Spleen (tissue), 13 donors: ENCODE data around the gene ARID3B. TPM values are rescaled to one million over a fixed set of nuclear protein-coding genes. Genes with fewer than 3 reads are reported as not detected.

Experiments
- DNase-seq: peaks from one replicate; pipeline ENCODE4 v3.0.0-alpha.2; 2020
- H3K27ac ChIP-seq, 8 donors: fragments of 200-600 bp; sonication (generic) in 7 of 8; 1 replicate in 4 of 8; 2 replicates in 4 of 8; pipeline versions ENCODE4 v1.5.0 to v1.8.0; 2016 to 2021; ENCODE audit warnings: inconsistent platforms in 4 of 8, mild to moderate bottlenecking in 4 of 8, moderate library complexity in 1 of 8
- H3K27me3 ChIP-seq, 7 donors: fragments of 200-600 bp; sonication (generic) in 6 of 7; replicated peaks in 1 of 7; 1 replicate in 4 of 7; 2 replicates in 3 of 7; pipeline versions ENCODE4 v1.5.0 to v1.8.0; 2016 to 2021; ENCODE audit warnings: inconsistent platforms in 3 of 7, mild to moderate bottlenecking in 1 of 7
- H3K36me3 ChIP-seq, 6 donors: fragments of 200-600 bp; sonication (generic) in 5 of 6; 1 replicate in 4 of 6; 2 replicates in 2 of 6; pipeline versions ENCODE4 v1.5.0 to v1.8.0; 2016 to 2021; ENCODE audit warnings: inconsistent platforms in 2 of 6
- H3K4me1 ChIP-seq, 6 donors: fragments of 200-600 bp; sonication (generic) in 5 of 6; 1 replicate in 3 of 6; 2 replicates in 3 of 6; pipeline versions ENCODE4 v1.5.0 to v1.8.0; 2016 to 2021; ENCODE audit warnings: inconsistent platforms in 3 of 6
- H3K4me3 ChIP-seq, 8 donors: fragments of 200-600 bp; sonication (generic) in 7 of 8; 1 replicate in 4 of 8; 2 replicates in 4 of 8; pipeline versions ENCODE4 v1.5.0 to v1.8.0; 2016 to 2021; ENCODE audit warnings: inconsistent platforms in 4 of 8, mild to moderate bottlenecking in 4 of 8, moderate library complexity in 2 of 8
- H3K9me3 ChIP-seq, 8 donors: fragments of 200-600 bp; sonication (generic) in 7 of 8; 1 replicate in 4 of 8; 2 replicates in 4 of 8; pipeline versions ENCODE4 v1.5.0 to v1.8.0; 2016 to 2021; ENCODE audit warnings: inconsistent platforms in 4 of 8
- POLR2A ChIP-seq, 3 donors: fragments of 450-650 bp; IDR thresholded peaks; one replicate each; pipeline ENCODE4 v1.5.1; 2017; ENCODE audit warnings: antibody characterized with exemption in 3 of 3, mild to moderate bottlenecking in 1 of 3
- POLR2AphosphoS5 ChIP-seq, 3 donors: sonication (generic); formaldehyde crosslinking; IDR thresholded peaks; one replicate each; pipeline ENCODE4 v1.5.1; 2017; ENCODE audit warnings: antibody characterized with exemption in 3 of 3
- WGBS, 5 donors: extraction: QIAGEN DNeasy Blood & Tissue Kit in 3 of 5; methylation state at CpG; one replicate each; pipeline versions ENCODE4 v1.1.5 to v1.1.7; 2013 to 2018; 5-methylcytosine and 5-hydroxymethylcytosine counted together
- intact Hi-C: fragments of 100-400 bp; cut with DNase I; formaldehyde crosslinking; loops from one replicate; pipeline ENCODE4 v1.15.0; 2023; ENCODE audit warnings: low total_unique reads
- long read RNA-seq, 2 donors: transcript quantifications; one replicate each; lab custom pipeline, GENCODE V29; 2026
- polyA plus RNA-seq, 3 donors: library from polyadenylated mRNA; stranded (reverse); fragments of 200-250 nt; gene quantifications; one replicate each; pipeline ENCODE4 v1.2.1, GENCODE V29; 2013
- total RNA-seq, 7 donors: library from RNA; depleted of rRNA in 3 of 7; stranded (reverse); fragments of >200 nt in 3 of 7; fragmentation: NEBNext Ultra II Directional in 4 of 7; extraction: Animal tissue kit (Norgen Biotek cat#: 25700) in 4 of 7; gene quantifications; one replicate each; pipeline versions ENCODE4 v1.1.0 to v1.2.1, GENCODE V29; 2016 to 2021
- TF ChIP-seq, protein P1 (sequence below), 11 experiments: fragments of 200-600 bp in 7 of 11; fragments of 450-650 bp in 4 of 11; sonication (generic) in 4 of 11; IDR thresholded peaks in 8 of 11; conservative IDR thresholded peaks in 3 of 11; 1 replicate in 7 of 11; 2 replicates in 4 of 11; pipeline versions ENCODE4 v1.4.0 to v1.8.0; 2016 to 2021; ENCODE audit warnings: antibody characterized with exemption in 11 of 11, inconsistent platforms in 4 of 11, mild to moderate bottlenecking in 1 of 11
- donor health status: healthy with polysubstance abuse.
- donor health status: DM: no; HTN: no; CAD: no; lungs with moderate emphysema.
- donor health status: DM: no; HTN: no; CAD: no.
- donor health status: Bipolar disorder and iron deficiency.
- donor health status: healthy.
- donor health status: DM: no; HTN: no; CAD: no.
- donor health status: DM: yes; HTN: yes; CAD: no.

ARID3B gene
- total RNA-seq (10 to 100 TPM; 14.5 to 25.2 (median 16.3) TPM), polyA plus RNA-seq (1 to 10 TPM; 3.5 to 7.8 (median 4.7) TPM)
- long read RNA-seq, donor 1, full-length matches to known transcripts: 1 of 1 reads
- long read RNA-seq, donor 1, partial matches to known transcripts: 0 of 1 reads
- long read RNA-seq, donor 1, other reads (novel, unspliced or antisense): 0 of 1 reads
- long read RNA-seq, donor 2, full-length matches to known transcripts: 2 of 2 reads
- long read RNA-seq, donor 2, partial matches to known transcripts: 0 of 2 reads
- long read RNA-seq, donor 2, other reads (novel, unspliced or antisense): 0 of 2 reads

DNA sequence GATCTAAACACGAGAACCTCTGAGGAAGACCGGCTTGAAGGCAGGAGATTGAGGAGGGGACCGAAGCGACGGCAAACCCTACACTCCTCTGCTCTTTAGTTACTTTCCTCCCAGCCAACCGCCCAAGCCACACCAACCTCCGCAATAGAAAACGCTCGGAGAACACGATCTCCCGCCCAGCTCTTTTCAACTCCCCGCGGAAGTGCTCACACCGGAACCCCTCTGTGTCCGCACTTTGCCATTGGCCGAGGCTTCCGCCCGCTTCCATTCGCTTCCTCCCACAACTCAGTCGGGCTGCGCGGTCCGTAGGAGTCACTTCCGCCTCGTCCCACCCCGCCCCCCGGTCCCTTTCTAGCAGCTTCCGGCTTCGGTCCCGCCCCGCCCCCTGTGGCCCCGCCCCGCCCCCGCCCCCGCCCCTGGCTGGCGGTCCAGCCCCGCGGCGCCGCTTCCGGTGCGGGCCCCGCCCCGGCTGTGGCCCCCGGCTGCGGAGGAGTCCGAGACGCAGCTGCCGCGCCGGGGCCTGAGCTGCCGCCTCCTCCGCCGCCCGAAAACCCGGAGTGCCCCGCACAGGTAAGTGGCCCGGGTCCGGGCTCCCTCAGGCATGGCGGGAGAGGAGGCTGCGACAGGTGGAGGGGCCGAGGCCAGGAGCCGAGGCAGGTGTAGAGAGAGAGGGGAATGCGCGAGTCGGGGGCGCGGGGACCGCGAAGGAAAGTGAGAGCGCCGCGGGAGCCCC, at the start of gene ARID3B:
TSS of gene ARID3B (plus strand) at position 460 of the 733 bp plus-strand sequence. CDS start 2,717 bp downstream, outside the sequence.
- Histone ChIP-seq H3K27me3 (no peaks in the 10 kb centered on the region), H3K27ac (peak within 1 kb of the TSS; percentile 77 to 95 (median 92)), H3K36me3 (peaks cover 0 to 18% (median 3%) of the 10 kb centered on the region in 6 donors), H3K4me3 (peak within 1 kb of the TSS; percentile 79 to 92 (median 87)), H3K4me1 (peaks cover 24 to 64% (median 47%) of the 10 kb centered on the region in 6 donors), H3K9me3 (no peaks in the 10 kb centered on the region)
- TF ChIP-seq POLR2A (IDR thresholded peaks at IDR 0.05): peak in 1 of 3 donors; percentile 45
- peak; percentile 88 to 90 (median 89) for TF ChIP-seq POLR2AphosphoS5 (IDR thresholded peaks at IDR 0.05)
- TF ChIP-seq, protein P1, sequence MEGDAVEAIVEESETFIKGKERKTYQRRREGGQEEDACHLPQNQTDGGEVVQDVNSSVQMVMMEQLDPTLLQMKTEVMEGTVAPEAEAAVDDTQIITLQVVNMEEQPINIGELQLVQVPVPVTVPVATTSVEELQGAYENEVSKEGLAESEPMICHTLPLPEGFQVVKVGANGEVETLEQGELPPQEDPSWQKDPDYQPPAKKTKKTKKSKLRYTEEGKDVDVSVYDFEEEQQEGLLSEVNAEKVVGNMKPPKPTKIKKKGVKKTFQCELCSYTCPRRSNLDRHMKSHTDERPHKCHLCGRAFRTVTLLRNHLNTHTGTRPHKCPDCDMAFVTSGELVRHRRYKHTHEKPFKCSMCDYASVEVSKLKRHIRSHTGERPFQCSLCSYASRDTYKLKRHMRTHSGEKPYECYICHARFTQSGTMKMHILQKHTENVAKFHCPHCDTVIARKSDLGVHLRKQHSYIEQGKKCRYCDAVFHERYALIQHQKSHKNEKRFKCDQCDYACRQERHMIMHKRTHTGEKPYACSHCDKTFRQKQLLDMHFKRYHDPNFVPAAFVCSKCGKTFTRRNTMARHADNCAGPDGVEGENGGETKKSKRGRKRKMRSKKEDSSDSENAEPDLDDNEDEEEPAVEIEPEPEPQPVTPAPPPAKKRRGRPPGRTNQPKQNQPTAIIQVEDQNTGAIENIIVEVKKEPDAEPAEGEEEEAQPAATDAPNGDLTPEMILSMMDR (IDR thresholded peaks at IDR 0.05 in 8 of 11, conservative IDR thresholded peaks at IDR 0.05 in 3 of 11): peak in 2 of 11 experiments; percentile 14 to 32
- intact Hi-C loops: loop anchor here (10.0 kb wide), 1 partner anchor 74 kb away; the partner anchor contains the start of gene CLK3
- DNase-seq: peak; percentile 98
- WGBS, 5 donors: 1% methylated on average over 50 to 73 of the region's 73 CpGs

DNA sequence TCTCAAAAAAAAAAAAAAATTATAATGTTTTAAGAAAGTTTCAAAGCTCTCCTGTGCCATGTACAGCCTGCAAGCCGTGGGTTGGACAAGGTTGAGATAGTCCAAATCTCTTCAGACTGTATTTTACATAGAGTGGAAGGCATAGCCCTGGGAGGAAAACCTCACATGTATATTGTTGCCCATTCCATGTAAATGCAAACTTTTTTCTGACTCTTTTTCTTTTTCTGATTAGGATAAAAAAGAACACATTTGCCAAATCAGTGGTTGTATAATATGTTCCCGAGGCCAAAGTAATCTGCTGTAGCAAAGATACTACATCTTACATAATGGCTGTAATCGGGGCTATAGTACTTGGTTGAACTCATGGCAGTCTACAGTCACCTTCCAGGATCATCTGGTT, 44.4 kb upstream of the ARID3B start:
- H3K9me3 ChIP-seq: no peaks in the 10 kb centered on the region
- intact Hi-C loops: no loop called here
- H3K4me3 ChIP-seq: no peak overlapping the region
- no peak for DNase-seq
- H3K27me3 ChIP-seq: no peaks in the 10 kb centered on the region
- H3K27ac ChIP-seq: no peak overlapping the region
- peaks cover 0 to 17% (median 0%) of the 10 kb centered on the region in 6 donors for H3K36me3 ChIP-seq
- no peak for TF ChIP-seq POLR2A (IDR thresholded peaks at IDR 0.05)
- no peak for TF ChIP-seq POLR2AphosphoS5 (IDR thresholded peaks at IDR 0.05)
- TF ChIP-seq, protein P1 (IDR thresholded peaks at IDR 0.05 in 8 of 11, conservative IDR thresholded peaks at IDR 0.05 in 3 of 11): no peak
- no peaks in the 10 kb centered on the region for H3K4me1 ChIP-seq
- WGBS, 5 donors: 86 to 96% (median 94%) methylated on average over 3 of the region's 3 CpGs

DNA sequence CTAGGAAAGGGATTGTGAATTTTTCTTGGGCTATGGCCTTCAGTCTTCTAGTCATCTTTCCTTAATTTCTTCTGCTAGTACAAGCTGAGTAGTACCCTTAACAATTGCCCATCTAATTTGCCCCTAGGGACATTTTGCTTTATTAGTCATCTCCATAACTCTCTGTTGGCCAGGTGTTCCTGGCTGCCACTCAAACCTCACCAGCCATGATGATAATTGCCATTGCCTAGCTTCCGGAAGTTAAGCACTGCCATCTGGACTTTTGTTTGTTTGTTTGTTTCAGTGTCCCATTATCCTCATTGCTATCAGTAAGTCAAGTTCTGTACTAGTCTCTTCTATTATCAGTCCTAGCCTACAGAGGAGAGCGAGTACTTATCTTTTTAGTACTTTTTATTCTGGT, 43.4 kb upstream of the ARID3B start:
- 85 to 97% (median 95%) methylated on average over 2 of the region's 2 CpGs for WGBS, 5 donors
- TF ChIP-seq, protein P1 (IDR thresholded peaks at IDR 0.05 in 8 of 11, conservative IDR thresholded peaks at IDR 0.05 in 3 of 11): no peak
- TF ChIP-seq POLR2AphosphoS5 (IDR thresholded peaks at IDR 0.05) (no peak), POLR2A (IDR thresholded peaks at IDR 0.05) (no peak)
- DNase-seq: no peak

GRCh38 chr15:74499366-74499765, 41.7 kb upstream of the ARID3B start:
- peaks cover 0 to 15% (median 0%) of the 10 kb centered on the region in 6 donors for H3K36me3 ChIP-seq
- H3K27me3 ChIP-seq: no peaks in the 10 kb centered on the region
- no peaks in the 10 kb centered on the region for H3K4me1 ChIP-seq
- H3K27ac ChIP-seq: no peak overlapping the region
- intact Hi-C loops: no loop called here
- 93 to 100% (median 97%) methylated on average over 2 of the region's 2 CpGs for WGBS, 5 donors
- DNase-seq: no peak
- TF ChIP-seq POLR2A (IDR thresholded peaks at IDR 0.05) (no peak), POLR2AphosphoS5 (IDR thresholded peaks at IDR 0.05) (no peak)
- H3K9me3 ChIP-seq: no peaks in the 10 kb centered on the region
- H3K4me3 ChIP-seq: no peak overlapping the region

More for the DNA sequence above, 43.4 kb upstream of the ARID3B start:
- H3K4me3 ChIP-seq: no peak overlapping the region
- H3K36me3 ChIP-seq: peaks cover 0 to 19% (median 0%) of the 10 kb centered on the region in 6 donors
- H3K9me3 ChIP-seq: no peaks in the 10 kb centered on the region
- intact Hi-C loops: no loop called here
- no peaks in the 10 kb centered on the region for H3K27me3 ChIP-seq
- no peak overlapping the region for H3K27ac ChIP-seq
- no peaks in the 10 kb centered on the region for H3K4me1 ChIP-seq
